Measurements from ENCODE around the gene UCHL5.

The UCHL5 gene

DNA sequence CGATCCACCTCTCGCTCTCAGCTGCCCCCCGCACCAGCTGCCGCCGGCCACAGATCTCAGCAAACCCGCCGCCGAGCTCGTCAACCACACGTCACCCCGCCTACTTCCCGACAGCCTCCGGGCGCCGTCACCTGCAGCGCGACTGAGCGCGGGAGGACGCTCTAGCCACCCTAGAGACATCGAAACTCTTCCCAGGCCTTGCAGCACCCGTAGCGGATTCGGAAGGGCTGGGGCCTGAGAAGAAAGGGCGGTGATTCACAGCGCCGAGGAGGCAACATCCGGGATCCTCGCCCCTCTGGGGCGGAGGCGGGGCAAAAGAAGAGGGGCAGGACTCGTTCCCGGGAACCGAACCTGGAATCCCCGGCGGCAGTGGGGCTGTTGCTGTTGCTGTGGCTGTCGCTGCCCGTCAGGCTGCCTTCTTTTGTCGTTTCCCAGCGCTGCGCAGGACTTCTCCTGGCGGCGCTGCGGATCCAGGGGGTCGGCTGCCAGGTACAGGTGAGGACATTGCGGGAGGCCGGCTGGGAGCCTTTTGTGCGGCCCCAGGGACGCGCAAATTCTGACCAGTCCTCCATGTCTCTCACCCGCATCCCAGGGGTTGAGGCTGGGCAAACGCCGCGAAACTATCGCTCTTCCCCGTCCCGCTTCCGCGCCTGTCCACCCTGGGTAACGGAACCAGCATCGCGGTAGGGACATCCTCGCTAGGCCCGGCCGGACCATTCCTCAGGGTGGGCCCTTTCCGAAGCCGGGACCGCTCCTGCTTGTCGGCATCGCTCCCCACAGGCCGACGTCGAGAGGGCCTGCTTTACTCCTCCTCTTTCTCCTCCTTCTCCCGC is at the start of gene UCHL5, which contains the start of gene RO60:
Gene UCHL5, minus strand, starts transcription at position 79 of the 833 bp plus-strand sequence. CDS start 100 bp downstream, outside the sequence.
Gene RO60, plus strand, starts transcription at position 331 of the 833 bp plus-strand sequence. CDS start 9,443 bp downstream, outside the sequence.
- peak; percentile 95 for DNase-seq

DNA sequence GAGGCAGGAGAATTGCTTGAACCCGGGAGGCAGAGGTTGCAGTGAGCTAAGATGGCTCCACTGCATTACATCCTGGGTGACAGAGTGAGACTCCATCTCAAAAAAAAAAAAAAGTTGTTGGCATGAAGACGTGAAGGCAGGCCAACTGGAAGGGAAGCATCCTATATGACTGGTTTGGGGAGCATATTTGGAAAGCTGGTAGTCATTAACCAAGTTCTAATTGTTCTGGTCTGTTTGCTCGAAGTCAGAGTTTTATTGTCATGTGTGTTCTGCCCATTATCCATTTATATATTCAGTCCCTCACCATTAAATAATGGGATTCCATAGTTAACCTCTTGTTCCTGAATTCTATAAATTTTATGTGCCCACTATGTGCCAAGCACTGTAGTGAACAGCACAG is 49.3 kb upstream of the UCHL5 start:
- no peak for DNase-seq

GRCh38 chr1:193105821-193106177 is 46.6 kb upstream of the UCHL5 start:
- no peak for DNase-seq

GRCh38 chr1:193104907-193105820 is 46.0 kb upstream of the UCHL5 start, which contains the start of gene GLRX2:
GLRX2 (minus strand) TSS chr1:193105414; CDS start chr1:193105382, 32 bp downstream.
- DNase-seq: peak; percentile 61

GRCh38 chr1:193104502-193104906 is 45.3 kb upstream of the UCHL5 start:
- DNase-seq: peak; percentile 61

DNA sequence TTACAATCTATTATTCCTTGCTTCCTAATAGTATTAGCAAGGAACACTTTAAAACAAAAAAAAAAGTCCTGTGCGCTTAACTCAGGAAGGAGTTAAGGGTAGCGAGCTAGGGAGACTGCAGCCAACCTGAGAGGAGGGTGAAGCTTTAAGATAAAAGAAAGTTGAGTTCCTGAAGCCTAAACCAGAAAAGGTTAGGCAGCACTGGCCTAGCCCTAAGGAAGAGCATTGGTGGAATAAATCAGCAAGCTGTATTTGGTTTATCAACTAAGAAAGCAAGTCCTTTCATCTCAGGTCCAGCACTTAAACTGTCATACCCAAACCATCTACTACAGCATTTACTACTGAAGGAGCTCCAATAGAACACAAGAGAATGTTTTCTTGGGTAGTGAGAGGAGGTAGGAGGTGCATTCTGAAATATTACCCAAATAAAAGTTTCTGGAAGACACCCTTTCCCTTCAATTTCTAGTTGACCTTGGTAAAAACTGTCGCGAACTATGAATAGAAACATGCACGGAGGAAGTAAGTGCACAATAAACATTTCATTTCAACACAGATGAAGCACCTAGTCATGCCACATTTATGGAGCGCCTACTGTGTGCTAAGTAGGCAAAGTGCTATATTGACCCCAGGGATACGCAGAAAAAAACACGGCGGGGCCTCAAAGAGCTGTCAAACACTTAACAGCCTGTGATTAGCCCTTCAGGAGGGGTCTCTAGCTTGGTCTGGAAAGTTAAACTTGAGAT is 44.8 kb upstream of the UCHL5 start:
- no peak for DNase-seq

GRCh38 chr1:193102662-193103061 is 43.5 kb upstream of the UCHL5 start:
- no peak for DNase-seq

GRCh38 chr1:193094112-193094511 is 35.0 kb upstream of the UCHL5 start:
- no peak for DNase-seq

- no peak for DNase-seq
Measured at GRCh38 chr1:193090865-193091264, 31.7 kb upstream of the UCHL5 start.

- DNase-seq: no peak
Measured at GRCh38 chr1:193087893-193088292, 28.7 kb upstream of the UCHL5 start.

DNA sequence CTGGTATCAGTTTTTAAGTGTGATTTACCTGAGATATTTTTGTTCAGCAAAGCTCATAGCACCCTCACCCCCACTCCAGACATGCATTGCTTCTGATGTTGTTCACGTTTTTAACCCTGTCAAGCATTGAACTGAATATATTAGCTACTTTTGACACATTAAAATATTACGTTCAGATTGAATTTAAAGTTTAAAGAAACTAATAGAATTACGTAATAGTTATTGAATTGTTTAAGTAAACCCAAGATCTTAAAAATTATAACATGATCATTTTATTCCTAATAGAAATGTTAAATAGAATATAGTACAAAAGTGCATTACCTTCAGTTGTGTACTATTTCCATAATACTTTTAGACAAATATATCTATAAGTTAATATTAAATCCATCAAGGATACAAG is 27.2 kb upstream of the UCHL5 start:
- DNase-seq: no peak

DNA sequence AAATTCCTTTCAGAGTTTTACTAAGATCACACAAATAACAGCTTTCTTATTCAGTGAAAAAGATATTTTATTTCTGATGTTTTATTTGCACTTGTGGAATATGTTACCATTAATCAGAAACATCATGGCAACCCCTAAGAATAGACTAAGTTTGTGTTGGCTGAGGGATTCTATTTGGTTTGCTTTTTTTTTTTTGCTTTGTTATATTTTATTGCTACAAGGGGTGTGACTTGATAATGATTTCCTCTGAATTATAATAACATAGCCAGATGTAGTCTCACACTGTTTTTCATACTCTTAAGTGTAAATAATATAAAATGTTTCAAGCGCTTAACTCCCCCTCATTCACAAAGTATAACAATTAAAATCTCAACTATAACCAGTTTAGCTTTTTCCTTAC is 26.1 kb upstream of the UCHL5 start:
- DNase-seq: no peak

DNA sequence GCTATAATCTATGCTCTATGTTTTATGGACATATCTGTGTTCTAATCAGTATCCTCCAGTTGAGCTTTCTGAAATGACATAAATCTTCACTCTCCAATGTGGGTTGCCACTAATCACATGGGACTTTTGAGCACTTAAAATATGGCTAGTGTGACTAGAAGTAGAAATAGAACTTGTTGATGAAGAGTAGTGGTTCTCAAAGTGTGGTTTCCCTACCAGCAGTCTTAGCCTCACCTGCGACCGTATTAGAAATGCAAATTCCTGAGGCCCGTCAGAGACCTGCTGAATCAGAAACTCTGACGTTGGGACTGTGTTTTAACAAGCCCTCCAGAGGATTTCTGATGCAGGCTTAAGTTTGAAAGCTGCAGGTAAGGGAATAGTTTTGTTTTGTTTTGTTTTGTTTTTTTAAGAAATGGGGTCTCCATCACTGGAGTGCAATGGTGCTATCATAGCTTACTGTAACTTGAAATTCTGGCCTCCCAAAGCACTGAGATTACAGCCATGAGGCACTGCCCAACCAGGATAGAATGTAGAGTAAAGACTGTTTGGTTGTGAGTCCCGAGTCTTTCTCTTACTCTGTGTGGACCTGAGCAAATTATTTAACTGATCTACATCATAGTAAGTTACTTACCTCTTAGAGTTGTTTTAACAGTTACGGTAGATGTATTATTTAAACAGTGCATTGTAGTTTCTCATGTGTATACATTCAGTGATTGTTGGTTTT is 24.4 kb upstream of the UCHL5 start:
- no peak for DNase-seq

DNA sequence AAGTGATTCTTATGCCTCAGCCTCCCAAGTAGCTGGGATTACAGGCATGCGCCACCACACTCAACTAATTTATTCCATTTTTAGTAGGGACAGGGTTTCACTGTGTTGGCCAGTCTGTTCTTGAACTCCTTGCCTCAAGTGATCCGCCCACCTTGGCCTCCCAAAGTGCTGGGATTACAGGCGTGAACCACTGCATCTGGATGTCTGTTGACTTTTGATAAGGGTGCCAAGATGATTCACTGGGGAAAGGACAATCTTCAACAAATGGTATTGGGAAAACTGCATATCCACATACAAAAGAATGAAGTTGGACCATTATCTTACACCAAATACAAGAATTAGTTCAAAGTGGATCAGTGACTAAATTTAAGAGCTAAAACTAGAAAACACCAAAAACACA is 20.0 kb upstream of the UCHL5 start:
- no peak for DNase-seq

DNA sequence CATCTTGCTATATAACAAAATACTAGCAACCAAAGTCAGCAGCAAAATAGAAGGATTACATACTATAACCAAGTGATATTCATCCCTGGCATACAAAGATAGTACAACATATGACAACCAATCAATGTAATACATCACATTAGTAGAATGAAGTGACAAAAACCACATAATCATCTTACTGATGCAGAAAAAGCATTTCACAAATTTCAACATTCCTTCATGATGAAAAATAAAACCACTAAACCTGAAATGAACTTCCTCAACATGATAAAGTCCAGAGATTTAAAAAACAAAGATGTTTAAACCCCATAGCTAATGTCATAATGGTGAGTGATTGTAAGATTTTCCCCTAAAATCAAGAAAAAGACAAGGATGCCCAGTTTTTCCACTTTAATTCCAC is 18.8 kb upstream of the UCHL5 start:
- DNase-seq: no peak

DNA sequence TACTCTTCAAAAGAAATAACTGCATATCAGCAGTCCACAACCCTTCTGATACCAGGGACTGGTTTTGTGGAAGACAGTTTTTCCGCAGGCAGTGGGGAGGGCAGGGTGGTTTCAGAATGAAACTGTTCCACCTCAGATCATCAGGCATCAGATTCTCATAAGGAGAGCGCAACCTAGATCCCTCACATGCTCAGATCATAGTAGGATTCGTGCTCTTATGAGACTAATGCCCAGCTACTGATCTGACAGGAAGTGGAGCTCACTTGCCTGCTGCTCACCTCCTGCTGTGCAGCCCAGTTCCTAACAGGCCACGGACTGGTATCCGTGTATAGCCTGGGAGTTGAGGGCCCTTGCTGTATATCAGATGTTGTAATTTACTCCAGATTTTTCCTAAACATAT is 11.8 kb upstream of the UCHL5 start:
- no peak for DNase-seq

DNA sequence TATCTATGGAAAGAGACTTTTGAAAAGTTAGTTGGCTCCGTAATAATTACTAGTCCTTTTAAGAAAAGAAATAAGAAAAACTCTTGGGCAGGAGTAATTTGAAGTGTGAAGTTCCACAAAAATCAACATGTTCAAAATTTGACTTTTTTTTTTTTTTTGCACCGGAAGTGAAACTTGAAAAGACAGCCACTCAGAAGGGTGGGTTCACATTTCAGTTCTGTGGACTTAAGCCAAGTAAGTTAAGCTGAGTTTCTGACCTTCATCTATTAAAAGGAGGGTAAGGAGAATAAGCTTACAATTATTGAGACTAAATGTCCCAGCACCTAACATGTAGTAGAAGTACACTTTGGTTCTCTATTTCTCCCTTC is 11.2 kb upstream of the UCHL5 start:
- no peak for DNase-seq

- DNase-seq: no peak
Measured at GRCh38 chr1:193069748-193070385, 10.7 kb upstream of the UCHL5 start.

DNA sequence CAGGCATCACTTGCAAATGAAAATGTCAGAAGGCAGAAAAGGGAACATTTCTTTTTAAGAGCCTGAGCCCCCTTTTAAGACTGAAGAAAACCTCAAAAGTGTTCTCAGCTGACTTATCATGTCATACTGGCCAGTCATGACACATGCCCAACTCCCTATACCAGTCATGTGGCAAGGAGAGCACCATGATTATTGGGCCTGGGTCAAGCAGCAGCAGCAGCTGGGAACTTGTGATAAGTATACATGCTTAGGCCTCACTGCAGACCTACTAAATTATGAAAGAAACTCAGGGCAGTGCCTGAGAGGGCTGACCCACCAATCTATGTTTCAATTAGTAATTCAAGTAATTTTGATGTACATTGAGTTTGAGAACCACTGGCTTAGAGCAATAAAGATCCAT is 8.9 kb upstream of the UCHL5 start:
- no peak for DNase-seq

DNA sequence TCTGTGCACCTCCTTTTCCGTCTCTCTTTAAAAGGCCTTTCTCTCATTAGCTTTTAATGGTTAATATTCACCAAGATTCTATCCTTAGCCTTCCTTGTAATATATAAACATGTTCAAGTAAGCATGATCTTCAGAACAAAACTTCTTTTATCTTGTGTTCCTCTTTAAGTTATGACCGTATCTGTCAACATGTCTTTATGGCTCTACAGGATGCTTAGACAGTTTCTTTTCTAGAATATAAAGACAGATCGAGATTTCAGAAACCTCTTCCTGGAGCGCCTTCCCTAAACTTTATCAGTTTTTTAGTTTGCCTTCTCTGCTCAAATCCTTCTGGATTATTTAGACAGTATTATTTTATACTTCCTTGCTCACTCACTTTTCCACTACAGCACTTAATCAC is 7.4 kb upstream of the UCHL5 start:
- no peak for DNase-seq

DNA sequence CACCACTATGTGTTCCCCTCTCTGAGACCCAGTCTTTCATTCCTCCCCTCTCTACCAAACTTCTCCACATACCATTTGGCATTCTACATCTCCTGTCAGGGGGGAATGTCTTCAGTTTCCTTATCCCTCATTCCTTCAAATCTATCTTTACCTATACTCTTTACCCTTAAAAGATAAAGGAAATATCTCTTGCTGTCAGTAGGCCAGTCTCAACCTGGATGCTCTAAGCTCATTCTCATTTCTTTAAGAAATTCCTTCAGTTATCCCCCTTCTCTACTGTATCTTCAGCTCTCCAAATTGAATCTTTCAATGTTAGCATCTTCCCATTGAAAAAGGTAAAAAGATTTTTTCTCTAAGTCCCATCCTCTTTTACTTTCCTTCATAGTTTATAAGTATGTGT is 6.8 kb upstream of the UCHL5 start:
- no peak for DNase-seq

Measured in NCI-H526 treated with DMSO at 0.1 percent for 48 hours (cell line).